CD4-positive, alpha-beta memory T cell (primary cell): ENCODE measurements around the gene PSG6. TPM values are rescaled to one million over a fixed set of nuclear protein-coding genes. Genes with fewer than 3 reads are reported as not detected.
A peak's percentile ranks its signal among the peaks of the same experiment; 100 is the strongest.
"Not testable (repeated sequence)": the region's sequence is repeated elsewhere in the genome, so short reads cannot be mapped to it uniquely, and the experiment has no call there.

Experiments used
- CTCF ChIA-PET: fragments of 350-600 bp; sonication (Branson Sonifier 250); formaldehyde crosslinking; loops from one replicate; lab custom pipeline; 2021; ENCODE audit warnings: inconsistent platforms; ENCODE audit not compliant: partially characterized antibody; lab: Charles Lee
- POLR2A ChIA-PET: fragments of 350-600 bp; sonication (Branson Sonifier 250); formaldehyde crosslinking; loops from one replicate; lab custom pipeline; 2021; ENCODE audit not compliant: partially characterized antibody; lab: Charles Lee
- DNase-seq, 5 donors: peaks; one replicate each; pipeline versions ENCODE4 v3.0.0 to v3.0.0-alpha.2; 2020 to 2022; ENCODE audit warnings: mixed read lengths in 1 of 5
- H3K27ac ChIP-seq: one replicate; pipeline ENCODE4 v1.7.0; 2013; ENCODE audit warnings: low read depth, low read length
- H3K27me3 ChIP-seq: 2 replicates; pipeline ENCODE4 v1.7.0; 2013; ENCODE audit warnings: mild to moderate bottlenecking, low read length, moderate library complexity; ENCODE audit not compliant: insufficient read depth
- H3K36me3 ChIP-seq: 2 replicates; pipeline ENCODE4 v1.7.0; 2013; ENCODE audit warnings: mild to moderate bottlenecking, low read length, moderate library complexity; ENCODE audit not compliant: insufficient read depth
- H3K4me1 ChIP-seq: 2 replicates; pipeline ENCODE4 v1.7.0; 2013; ENCODE audit warnings: mild to moderate bottlenecking, low read length, moderate library complexity; ENCODE audit not compliant: insufficient read depth
- H3K4me3 ChIP-seq, 2 donors: one replicate each; pipeline ENCODE4 v1.7.0; 2013; ENCODE audit warnings: low read length in 2 of 2, mild to moderate bottlenecking in 1 of 2
- H3K9me3 ChIP-seq, 2 donors: one replicate each; pipeline ENCODE4 v1.7.0; 2013; ENCODE audit warnings: low read length in 2 of 2, control low read depth in 1 of 2; ENCODE audit not compliant: control insufficient read depth in 1 of 2
- H3K27ac Mint-ChIP-seq, 7 donors: one replicate each; pipeline ENCODE4 v1.8.0; 2020 to 2021; ENCODE audit warnings: mixed read lengths in 7 of 7, mild to moderate bottlenecking in 6 of 7, inconsistent platforms in 3 of 7, moderate library complexity in 3 of 7
- H3K27me3 Mint-ChIP-seq, 2 donors: one replicate each; pipeline ENCODE4 v1.8.0; 2020 to 2021; ENCODE audit warnings: mixed read lengths in 2 of 2
- H3K36me3 Mint-ChIP-seq, 2 donors: one replicate each; pipeline ENCODE4 v1.8.0; 2020 to 2021; ENCODE audit warnings: mixed read lengths in 2 of 2, inconsistent platforms in 1 of 2, mild to moderate bottlenecking in 1 of 2
- H3K4me1 Mint-ChIP-seq, 4 donors: one replicate each; pipeline ENCODE4 v1.8.0; 2020 to 2021; ENCODE audit warnings: mixed read lengths in 4 of 4, mild to moderate bottlenecking in 1 of 4
- H3K4me3 Mint-ChIP-seq, 8 donors: one replicate each; pipeline ENCODE4 v1.8.0; 2020 to 2021; ENCODE audit warnings: mixed read lengths in 8 of 8, mild to moderate bottlenecking in 7 of 8, moderate library complexity in 6 of 8, inconsistent platforms in 3 of 8
- H3K9me3 Mint-ChIP-seq, 8 donors: one replicate each; pipeline ENCODE4 v1.8.0; 2020 to 2021; ENCODE audit warnings: mixed read lengths in 8 of 8, mild to moderate bottlenecking in 5 of 8, inconsistent platforms in 3 of 8, moderate library complexity in 1 of 8
- intact Hi-C: fragments of 100-400 bp; cut with micrococcal nuclease; formaldehyde crosslinking; loops from one replicate; pipeline ENCODE4 v1.15.1; 2023
- polyA plus RNA-seq, 2 donors: library from polyadenylated mRNA; unstranded; fragments of 300-500 nt; fragmentation: Illumina TruSeq; gene quantifications; one replicate each; pipeline ENCODE4 v1.2.3, GENCODE V29; 2021
- total RNA-seq, 2 experiments: library from RNA; stranded (reverse); gene quantifications; one replicate each; pipeline ENCODE4 v1.2.3, GENCODE V29; 2021

The PSG6 gene
- total and polyA plus RNA-seq, 4 experiments from 2014 or later, result not detected

DNA sequence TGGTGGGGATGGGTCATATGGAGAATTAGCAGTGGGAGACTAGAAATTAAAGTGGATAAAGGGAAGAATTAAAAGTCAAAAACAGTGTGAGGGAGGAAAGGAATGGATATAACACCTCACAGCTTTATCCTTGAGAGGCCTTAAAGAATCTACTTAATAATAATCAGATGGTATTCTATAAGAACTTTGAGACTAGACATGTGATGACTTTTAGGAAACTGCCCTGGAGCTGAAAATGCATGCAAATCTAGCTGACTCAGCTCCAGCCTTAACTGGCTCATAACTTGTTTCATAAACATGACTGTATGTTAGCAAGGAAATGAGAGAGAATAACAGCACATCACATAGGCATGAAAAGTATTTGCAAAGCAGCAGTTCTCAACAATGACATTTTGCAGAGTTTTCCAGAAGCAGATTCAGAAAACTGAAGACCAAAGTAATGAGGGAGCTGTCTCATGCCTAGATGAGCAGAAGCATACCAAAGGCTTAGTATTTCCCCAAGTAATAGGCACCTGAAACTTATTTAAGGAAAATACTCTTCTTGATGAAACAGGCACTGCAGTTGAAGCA is 29.7 kb downstream of the PSG6 start:
- H3K4me1 Mint-ChIP-seq, H3K36me3 ChIP-seq, H3K4me3 ChIP-seq, DNase-seq, H3K9me3 ChIP-seq, POLR2A ChIA-PET, H3K4me3 Mint-ChIP-seq, H3K27ac ChIP-seq, H3K27ac Mint-ChIP-seq, H3K27me3 ChIP-seq, CTCF ChIA-PET, H3K36me3 Mint-ChIP-seq, intact Hi-C loops, H3K4me1 ChIP-seq: not testable (repeated sequence)
- peaks cover 15 to 23% of the 10 kb centered on the region in 2 donors for H3K27me3 Mint-ChIP-seq
- peaks cover 2 to 26% (median 15%) of the 10 kb centered on the region in 8 donors for H3K9me3 Mint-ChIP-seq

- H3K4me1 Mint-ChIP-seq, H3K27me3 ChIP-seq, H3K4me1 ChIP-seq, H3K4me3 ChIP-seq, H3K36me3 ChIP-seq, CTCF ChIA-PET, intact Hi-C loops, POLR2A ChIA-PET, H3K4me3 Mint-ChIP-seq, DNase-seq, H3K27ac Mint-ChIP-seq, H3K36me3 Mint-ChIP-seq, H3K9me3 ChIP-seq, H3K27ac ChIP-seq, H3K9me3 Mint-ChIP-seq: not testable (repeated sequence)
- peaks cover 22 to 27% of the 10 kb centered on the region in 2 donors for H3K27me3 Mint-ChIP-seq
Measured at GRCh38 chr19:42882730-42883129, 35.0 kb downstream of the PSG6 start.

DNA sequence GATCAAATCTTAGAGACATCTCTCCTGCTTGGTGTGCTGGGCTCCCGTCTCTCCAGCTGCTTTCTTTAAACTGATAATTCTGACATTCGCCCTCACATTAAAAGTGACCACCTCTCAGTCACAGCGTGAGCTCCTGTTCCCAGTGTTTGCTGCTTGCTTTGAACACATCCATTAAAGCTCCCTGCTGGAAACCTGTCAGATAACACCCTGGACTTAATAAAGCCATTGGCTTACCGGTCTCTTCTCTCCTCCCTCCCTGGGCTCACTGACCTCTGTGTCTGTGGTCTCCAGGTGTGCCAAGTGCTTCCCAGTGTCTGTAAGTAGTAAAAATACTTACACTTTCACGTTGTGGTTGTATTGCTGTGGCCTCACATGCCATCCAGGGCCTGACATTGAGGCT is 35.7 kb downstream of the PSG6 start:
- POLR2A ChIA-PET, H3K4me3 ChIP-seq, CTCF ChIA-PET, H3K9me3 Mint-ChIP-seq, H3K27ac ChIP-seq, H3K36me3 ChIP-seq, H3K4me3 Mint-ChIP-seq, H3K9me3 ChIP-seq, H3K36me3 Mint-ChIP-seq, H3K4me1 ChIP-seq, H3K27me3 ChIP-seq, DNase-seq, intact Hi-C loops, H3K4me1 Mint-ChIP-seq: not testable (repeated sequence)
- Mint-ChIP-seq H3K27ac (peak overlapping the region in 1 of 7 donors; percentile 68), H3K27me3 (peaks cover 22 to 25% of the 10 kb centered on the region in 2 donors)

DNA sequence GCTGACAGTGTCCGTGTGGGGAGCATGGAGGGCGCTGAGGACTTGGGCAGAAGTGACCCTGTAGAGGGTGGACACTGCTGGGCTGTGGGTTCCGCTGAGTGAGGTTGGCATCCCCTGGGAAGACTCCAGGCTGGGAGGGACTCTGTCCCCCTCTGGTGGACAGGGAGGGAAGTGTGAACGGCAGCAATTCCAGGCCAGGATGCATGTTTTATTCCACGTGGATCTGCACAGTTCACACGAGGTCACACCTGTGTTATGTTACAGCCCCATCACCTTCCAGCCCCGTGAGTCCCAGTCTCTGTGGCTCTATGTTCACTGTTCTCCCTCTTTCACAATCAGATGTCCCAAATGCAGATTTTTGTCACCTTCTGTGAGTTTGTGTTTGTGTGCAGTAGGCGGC is 36.4 kb downstream of the PSG6 start:
- H3K4me1 Mint-ChIP-seq, H3K9me3 Mint-ChIP-seq, POLR2A ChIA-PET, H3K9me3 ChIP-seq, H3K4me3 ChIP-seq, H3K4me1 ChIP-seq, H3K27ac Mint-ChIP-seq, H3K36me3 Mint-ChIP-seq, H3K27me3 ChIP-seq, DNase-seq, CTCF ChIA-PET, H3K36me3 ChIP-seq, intact Hi-C loops, H3K27ac ChIP-seq: not testable (repeated sequence)
- peaks cover 20 to 22% of the 10 kb centered on the region in 2 donors for H3K27me3 Mint-ChIP-seq
- peak overlapping the region in 1 of 8 donors; percentile 22 for H3K4me3 Mint-ChIP-seq

GRCh38 chr19:42880621-42881020 is 37.1 kb downstream of the PSG6 start:
- CTCF ChIA-PET, H3K36me3 ChIP-seq, H3K4me1 Mint-ChIP-seq, H3K4me3 Mint-ChIP-seq, H3K27me3 ChIP-seq, DNase-seq, H3K9me3 Mint-ChIP-seq, H3K27ac Mint-ChIP-seq, H3K27ac ChIP-seq, POLR2A ChIA-PET, H3K9me3 ChIP-seq, H3K36me3 Mint-ChIP-seq, H3K4me1 ChIP-seq, H3K4me3 ChIP-seq, intact Hi-C loops: not testable (repeated sequence)
- peaks cover 18 to 21% of the 10 kb centered on the region in 2 donors for H3K27me3 Mint-ChIP-seq

GRCh38 chr19:42879613-42880012 is 38.1 kb downstream of the PSG6 start, which contains the start of gene PSG1:
Gene PSG1, minus strand, starts transcription at chr19:42879713. Its CDS starts 132 bp downstream, at chr19:42879581.
- H3K4me3 Mint-ChIP-seq, result no peak within 1 kb of the TSS
- Histone ChIP-seq H3K4me3 (no peak within 1 kb of the TSS), H3K36me3 (no peaks in the 10 kb centered on the region), H3K27ac (no peak within 1 kb of the TSS), H3K9me3 (no peaks in the 10 kb centered on the region), H3K27me3 (no peaks in the 10 kb centered on the region), H3K4me1 (no peaks in the 10 kb centered on the region)
- no peak for DNase-seq
- POLR2A ChIA-PET, result no interaction called here
- intact Hi-C loops, result no loop called here
- CTCF ChIA-PET, result no interaction called here
- H3K27me3 Mint-ChIP-seq, result peaks cover 10 to 14% of the 10 kb centered on the region in 2 donors
- H3K4me1 Mint-ChIP-seq, result no peaks in the 10 kb centered on the region
- no peaks in the 10 kb centered on the region for H3K36me3 Mint-ChIP-seq
- H3K27ac Mint-ChIP-seq, result no peak within 1 kb of the TSS
- H3K9me3 Mint-ChIP-seq, result peaks cover 0 to under 1% (median 0%) of the 10 kb centered on the region in 8 donors

DNA sequence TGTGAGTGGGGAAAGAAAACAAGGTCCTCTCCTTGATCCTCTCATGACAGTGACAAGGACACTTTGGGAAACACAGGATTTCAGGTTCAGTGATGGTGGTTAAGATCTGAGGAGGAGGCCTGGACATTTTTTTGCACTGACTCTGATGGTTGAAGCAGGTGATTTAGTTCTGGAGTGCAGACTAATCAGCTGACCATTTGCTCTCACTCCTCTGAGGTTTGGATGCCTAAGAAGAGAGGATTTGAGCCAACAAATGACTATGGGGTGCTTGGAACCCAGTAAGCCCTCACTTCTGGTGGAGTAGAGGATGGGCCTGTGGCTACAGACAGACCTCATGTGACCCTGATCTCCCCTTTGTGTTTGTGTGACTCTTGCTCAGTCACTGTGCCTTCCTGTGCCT is 41.1 kb downstream of the PSG6 start:
- POLR2A ChIA-PET, H3K27ac Mint-ChIP-seq, H3K27me3 ChIP-seq, H3K4me1 Mint-ChIP-seq, H3K36me3 Mint-ChIP-seq, H3K4me1 ChIP-seq, DNase-seq, CTCF ChIA-PET, H3K27ac ChIP-seq, H3K4me3 ChIP-seq, H3K36me3 ChIP-seq, H3K27me3 Mint-ChIP-seq, H3K4me3 Mint-ChIP-seq, H3K9me3 Mint-ChIP-seq, H3K9me3 ChIP-seq, intact Hi-C loops: not testable (repeated sequence)

GRCh38 chr19:42875881-42876280 is 41.8 kb downstream of the PSG6 start:
- H3K27me3 Mint-ChIP-seq, POLR2A ChIA-PET, CTCF ChIA-PET, H3K27me3 ChIP-seq, H3K9me3 Mint-ChIP-seq, H3K4me1 ChIP-seq, H3K4me3 ChIP-seq, DNase-seq, intact Hi-C loops, H3K27ac ChIP-seq, H3K9me3 ChIP-seq, H3K36me3 Mint-ChIP-seq, H3K4me3 Mint-ChIP-seq, H3K4me1 Mint-ChIP-seq, H3K36me3 ChIP-seq: not testable (repeated sequence)
- H3K27ac Mint-ChIP-seq, result peak overlapping the region in 1 of 7 donors; percentile 13
